ENCODE data around the gene SPRED2.

- TF ChIP-seq CTCF (IDR thresholded peaks at IDR 0.05; ENCODE audit: borderline replicate concordance, extremely low read depth, low read length, poor library complexity, severe bottlenecking) = no peak
- TF ChIP-seq EZH2 (IDR thresholded peaks at IDR 0.05; ENCODE audit: borderline replicate concordance, low read depth, low read length, severe bottlenecking) = no peak
Observed at GRCh38 chr2:65417509-65418085, 14.8 kb downstream of the SPRED2 start.

Measured in DND-41 (cell line).